GDM1 (cell line): Measurements from ENCODE around the gene ILDR1.

Experiments used
- DNase-seq: peaks from one replicate; lab custom pipeline; 2025; lab: John Stamatoyannopoulos, UW

ILDR1 gene

DNA sequence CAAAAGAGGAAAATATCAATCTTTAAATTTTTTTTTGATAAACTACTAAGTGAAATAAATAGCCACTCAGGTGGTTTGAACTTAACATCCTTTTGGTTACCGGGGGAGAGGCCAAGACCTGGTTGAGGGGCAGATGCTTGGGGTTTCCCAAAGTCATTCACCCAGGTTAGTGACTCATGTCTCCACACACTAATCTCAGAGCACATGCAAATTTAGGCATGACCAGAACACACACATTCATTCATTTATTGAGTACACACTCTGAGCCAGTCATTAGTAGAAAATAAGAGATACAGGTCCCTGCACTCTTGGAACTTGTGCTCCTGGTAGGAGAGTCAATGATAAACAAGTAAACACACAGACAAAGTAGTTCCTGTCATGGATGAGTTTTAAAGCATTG lies 7.3 kb downstream of the ILDR1 start:
- DNase-seq = no peak

DNA sequence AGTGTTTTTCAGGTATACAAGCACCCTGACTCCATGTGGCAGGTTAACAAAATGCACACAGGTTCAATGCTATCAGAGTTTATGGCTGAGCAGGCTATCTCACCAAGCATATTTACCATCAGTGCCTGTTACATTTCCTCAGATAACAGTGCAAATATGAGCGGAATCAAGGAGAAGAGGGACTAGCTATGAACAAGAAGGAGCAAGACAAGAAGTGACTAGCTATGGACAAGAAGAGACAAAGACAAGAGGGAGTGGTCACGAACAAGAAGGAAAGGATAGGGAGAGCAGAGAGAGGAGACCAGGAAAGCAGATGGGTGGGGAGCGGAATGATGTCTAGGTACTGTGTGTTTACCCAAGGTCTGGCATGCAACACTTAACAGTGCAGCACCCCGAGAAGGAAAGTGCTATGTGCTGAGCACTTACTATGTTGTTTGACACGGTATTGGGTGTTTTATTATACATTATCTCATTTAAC lies 8.6 kb downstream of the ILDR1 start:
- DNase-seq = no peak

DNA sequence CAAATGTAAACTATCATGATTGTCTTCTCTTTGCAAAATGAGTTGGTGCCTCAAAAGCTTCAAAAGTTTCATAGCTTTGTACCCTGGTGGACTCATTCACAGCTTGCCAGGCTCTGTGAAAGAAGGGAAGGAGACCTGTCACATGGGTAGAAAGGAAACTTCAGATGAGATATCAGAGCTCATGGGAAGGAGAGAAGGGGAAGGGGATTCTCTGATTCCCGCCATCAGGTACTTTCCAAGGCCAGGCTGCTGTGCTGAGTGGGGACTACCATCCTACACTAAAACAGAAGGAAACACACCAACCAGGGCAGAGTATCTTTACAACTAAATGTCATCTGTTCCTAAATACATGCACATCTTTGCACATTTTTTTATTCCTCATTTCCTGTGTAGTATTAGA lies 9.2 kb downstream of the ILDR1 start:
- no peak for DNase-seq

DNA sequence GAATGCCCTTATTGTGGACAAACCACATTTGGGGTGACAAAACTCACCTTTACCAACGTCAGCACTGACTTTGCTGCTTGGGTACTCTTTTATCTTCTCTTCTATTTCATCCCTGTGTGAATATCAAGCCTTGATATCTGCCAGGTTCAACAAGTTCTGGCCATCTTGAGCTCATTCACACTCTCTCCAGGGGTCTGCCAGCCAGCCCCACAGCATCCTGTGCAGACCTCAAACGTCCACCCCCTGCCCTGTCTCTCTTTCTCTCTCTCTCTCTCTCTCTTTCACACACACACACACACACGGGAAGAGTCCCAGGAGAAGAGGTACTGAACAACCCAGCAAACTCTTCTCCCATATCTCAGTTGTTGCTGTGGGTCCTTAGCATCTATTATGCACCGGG lies 10.7 kb downstream of the ILDR1 start:
- no peak for DNase-seq

DNA sequence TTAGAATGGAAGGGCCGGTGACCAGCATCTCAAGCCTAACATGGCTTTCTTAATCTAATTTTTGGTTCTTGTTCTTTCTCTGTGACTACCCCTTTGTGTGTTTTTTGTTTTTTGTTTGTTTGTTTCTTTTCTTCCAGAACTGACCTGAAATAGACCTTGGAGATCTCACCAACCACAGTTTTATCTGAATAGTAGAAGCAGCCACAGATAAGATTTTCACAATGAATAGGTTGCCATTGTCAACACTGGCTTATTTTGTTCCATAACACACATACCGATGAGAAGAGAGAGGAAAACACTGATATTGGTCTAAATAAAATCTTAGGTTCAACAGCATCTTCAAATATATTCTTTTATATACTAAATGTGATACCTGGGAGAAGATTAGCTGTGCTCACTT lies 11.5 kb downstream of the ILDR1 start:
- DNase-seq = no peak

DNA sequence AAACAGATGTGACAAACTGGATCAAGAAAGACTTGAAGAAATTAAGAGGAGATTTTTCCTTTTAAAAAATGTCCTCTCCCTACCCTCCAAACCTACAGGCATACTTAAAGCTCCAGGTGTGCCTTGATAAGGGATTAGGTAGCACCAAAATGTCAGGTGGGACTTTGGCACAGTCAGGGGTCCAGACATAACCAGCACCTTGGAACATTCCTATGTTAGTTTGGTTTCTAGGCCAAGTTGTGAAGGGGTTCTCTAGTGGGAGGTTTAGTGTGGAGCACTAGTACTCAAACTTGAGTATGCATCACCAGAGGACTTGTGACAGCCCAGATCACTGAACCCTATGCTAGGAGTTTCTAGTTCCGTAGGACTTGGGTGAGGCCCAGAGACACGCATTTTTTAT lies 13.9 kb downstream of the ILDR1 start:
- no peak for DNase-seq

DNA sequence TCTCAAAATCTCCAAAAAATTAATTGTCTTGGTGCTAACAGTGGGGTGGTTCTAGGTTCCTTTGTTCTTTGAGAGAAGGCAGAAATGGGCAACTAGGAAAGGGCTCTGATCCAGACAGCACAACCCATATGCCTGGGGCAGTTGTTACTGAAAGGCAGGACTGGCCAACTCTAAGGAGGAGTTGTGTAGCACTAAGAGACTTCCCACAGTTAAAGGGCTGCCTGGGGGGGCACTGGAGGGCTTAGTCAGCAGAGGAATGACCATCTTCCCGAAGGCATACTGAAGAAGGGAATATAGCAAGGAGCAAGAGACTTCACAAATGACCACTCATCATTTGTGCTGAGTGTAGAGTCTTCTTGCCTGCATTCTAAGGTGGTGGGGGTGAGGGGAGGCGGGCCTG lies 15.8 kb downstream of the ILDR1 start:
- DNase-seq = no peak

DNA sequence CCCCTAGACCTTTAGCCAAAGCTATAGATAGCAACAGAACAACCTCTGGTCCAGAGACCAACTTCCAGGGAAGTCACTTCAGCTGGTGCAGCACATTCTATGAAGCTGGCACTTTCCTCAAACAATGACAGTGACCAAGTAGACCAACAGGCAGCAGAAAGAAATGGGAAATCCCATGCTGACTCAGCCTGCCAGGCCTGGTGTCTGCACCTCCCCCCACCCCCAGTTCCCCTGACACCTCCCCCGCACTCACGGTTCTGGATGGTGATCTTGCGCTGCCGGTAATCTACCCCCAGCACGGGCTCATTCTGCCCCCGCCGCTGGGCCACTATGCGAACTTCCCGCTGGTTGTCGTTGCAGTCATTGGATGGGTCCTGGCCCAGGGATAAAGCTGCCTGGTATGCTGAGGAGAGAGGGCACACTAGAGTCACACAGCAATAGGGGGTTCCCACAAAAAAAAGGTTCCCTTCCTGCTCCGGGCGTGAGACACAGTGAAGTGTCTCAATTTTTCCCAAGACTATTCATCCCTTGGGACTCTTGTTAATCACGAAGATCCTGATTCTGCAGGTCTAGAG lies 17.0 kb downstream of the ILDR1 start:
- no peak for DNase-seq

DNA sequence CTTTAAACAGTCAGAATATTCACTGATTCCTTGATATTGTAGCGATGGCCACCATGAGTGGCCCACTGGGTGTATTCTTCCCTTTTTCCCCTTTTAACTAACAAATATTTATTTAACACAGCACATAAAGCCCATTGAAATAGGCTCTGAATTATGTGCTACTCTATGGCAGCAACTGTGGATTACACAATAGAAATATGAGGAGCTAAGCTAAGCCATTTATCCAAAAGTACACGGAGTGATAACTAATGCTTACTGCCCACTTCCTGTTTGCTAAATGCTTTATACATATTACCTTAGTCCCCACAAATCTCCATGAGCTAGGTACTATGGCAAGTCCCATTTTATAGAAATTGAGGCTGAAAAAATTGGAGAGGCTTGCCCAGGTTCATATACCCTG lies 17.9 kb downstream of the ILDR1 start:
- no peak for DNase-seq

DNA sequence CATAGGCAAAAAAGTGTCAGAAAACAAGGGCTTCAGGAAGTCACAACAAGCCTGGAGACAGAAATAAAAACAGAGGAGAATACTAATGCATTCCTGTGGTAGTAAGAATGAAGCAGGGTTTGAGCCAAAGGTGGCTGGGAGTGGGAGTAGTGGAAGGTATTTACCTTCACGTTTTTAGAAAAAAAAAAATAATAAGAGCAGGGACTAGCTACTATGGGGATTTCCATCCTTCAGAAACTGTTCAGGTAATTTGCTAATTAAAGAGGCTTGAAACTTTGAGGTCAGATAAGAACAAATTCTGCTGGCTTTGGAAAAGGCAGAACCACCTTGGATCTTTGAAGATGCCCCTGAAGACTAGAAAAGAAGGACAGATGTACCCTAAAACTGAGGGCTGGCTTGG lies 18.4 kb downstream of the ILDR1 start:
- DNase-seq = no peak

DNA sequence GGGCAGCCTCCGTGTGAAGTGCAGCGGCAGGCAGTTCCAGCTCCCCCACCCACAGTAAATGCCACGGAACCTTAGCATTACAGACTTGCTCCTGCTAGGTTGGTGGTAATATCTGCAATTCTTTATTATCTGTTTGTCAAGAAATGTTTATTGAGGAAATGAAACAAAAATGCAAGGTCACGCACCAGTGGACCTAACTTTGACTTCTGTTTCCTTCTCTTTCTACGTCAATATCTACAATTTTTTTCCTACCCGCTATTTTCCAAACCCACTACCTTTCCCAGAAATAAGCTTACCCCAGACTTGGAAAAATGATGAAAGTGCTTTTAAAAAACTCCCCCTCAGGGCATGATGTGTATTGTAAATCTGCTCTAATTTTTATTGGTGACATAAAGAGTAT lies 18.9 kb downstream of the ILDR1 start:
- no peak for DNase-seq

DNA sequence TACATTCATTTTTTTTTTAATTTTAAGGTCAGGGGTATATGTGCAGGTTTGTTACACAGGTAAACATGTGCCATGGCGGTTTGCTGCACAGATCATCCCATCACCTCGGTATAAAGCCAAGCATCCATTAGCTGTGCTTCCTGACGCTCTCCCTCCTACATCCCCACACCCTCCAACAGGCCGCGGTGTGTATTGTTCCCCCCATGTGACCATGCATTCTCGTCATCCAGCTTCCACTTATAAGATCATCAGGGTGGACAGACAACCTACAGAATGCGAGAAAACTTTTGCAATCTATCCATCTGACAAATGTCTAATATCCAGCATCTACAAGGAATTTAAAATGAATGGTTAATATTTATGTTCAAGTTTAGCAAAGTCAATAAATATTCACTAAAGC lies 19.4 kb downstream of the ILDR1 start:
- DNase-seq = no peak

DNA sequence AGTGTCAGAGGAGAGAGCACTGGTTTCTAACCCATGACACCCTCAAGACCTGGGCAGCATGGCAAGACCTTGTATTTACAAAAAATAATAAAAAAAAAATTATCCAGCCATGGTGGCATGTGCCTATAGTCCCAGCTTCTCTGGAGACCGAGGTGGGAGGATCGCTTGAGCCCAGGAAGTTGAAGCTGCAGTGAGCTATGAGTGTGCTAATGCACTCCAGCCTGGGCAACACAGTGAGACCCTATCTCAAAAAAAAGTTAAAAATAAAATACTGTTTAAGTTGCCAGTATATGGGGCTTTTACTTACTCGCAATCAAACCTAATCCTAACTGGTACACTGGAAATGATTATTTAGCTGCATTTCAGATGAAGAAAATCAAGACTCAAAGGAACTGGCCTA lies 20.2 kb downstream of the ILDR1 start:
- DNase-seq = no peak

DNA sequence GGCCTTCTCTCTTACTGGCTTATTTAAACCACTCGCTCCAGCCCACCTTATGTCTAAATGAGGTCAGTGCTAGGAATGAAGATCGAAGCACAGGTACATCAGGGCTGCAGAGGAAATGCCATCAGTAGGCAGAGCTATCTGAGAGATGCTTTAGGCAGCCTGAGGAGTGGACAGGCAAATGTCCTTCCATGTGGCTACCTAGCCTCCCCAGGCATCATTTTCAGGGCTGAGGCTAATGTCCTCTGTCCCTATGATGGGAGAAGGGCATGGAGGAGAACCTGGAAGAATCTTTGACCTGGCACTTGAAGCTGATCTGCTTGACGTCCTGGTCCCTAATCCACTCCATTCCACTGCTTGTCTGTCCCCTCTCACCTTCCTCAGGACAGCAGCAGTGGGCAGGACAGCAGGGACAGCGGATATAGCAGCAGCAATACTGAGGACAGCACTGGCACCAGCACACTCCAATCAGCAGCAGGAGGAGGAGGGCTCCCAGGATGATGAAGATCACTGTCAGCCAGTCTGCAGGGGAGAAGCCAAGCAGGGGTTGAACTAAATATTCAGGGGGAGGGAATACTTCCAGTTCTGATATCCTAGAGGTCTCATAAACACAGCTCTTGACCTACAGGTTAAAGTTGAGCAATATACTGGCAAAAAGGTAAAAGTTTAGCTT lies 21.0 kb downstream of the ILDR1 start:
- DNase-seq = no peak

DNA sequence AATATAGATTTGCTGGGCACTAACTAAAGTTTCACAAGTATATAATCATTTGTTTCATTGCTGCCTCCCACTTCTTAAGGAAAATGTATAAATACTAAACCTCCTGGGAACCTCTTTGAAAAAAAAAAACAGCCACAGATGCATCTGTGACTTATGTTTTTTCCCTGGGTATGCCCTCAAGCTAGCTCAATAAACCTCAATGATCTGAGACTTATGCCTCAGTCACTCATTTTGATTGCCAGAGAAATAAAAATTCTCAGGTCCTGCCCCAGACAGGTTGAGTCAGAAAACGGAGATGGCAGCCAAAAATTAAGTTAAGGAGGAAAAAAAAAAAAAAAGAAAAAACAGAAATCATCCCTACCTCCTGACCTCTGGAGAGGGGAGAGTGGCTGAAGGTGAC lies 22.1 kb downstream of the ILDR1 start:
- no peak for DNase-seq

DNA sequence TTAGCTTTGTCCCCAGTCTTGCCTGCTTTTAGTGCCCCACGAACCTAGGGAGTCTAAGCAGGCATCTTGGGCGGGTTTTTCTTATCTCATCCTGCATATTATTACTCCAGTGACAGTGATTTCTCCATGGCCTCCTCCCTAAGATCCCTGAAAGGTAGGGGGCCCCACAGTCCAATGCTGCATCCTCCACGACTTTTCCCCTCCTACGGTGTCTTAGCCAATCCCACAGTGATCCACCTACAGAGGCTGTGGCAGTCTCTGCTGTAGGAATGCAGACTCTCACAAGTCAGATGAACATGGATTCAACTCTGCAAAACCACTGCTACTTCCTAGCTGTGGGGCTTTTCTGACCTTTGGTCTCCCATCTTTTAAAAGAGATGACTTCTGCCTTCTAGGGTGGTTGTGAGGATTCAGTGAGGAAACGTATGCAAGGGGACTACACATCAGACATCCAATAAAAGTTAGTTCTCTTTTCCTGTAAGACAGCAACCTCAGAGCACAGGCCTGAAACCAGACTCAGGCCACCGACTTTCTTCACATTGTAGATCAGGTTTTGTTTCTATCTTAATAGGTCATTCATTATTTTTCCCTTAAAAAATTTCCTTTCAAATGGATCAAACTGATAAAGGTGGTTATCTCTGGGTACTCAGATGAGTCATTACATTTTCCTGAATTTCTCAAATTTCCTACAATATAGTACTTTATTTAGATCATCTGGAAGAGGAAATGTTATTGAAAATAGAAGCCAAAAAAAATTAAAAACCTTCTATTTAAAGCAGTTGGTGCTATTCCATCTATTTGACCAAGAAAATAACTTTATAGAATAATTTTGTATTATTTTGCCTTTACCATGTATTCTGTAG lies 23.2 kb downstream of the ILDR1 start:
- DNase-seq = peak; percentile 31

DNA sequence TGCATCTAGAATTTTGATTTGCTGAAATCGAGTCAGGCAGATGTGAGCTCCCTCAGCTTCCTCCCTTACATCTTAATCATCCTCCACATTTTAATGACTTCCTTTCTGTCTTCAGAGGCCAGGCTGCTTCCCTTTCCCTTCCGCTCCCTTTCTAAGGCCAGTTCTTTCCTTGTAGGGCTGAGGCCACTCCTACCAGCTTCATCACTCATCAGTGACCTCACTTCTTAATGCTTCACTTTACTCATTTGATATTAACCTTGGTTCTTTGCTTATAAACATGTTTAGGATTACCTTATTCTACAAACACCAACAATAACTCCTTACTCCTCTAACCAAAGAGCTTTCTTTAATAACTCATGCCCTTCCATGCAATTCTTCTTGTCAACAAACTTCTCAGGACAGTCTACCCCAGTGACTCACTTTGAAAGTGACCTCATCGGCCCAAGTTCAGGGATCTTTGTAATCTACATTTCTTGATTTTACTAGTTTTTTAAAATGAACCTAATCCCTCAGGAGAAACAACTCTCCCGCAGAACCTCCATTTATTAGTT lies 23.9 kb downstream of the ILDR1 start:
- peak; percentile 69 for DNase-seq

DNA sequence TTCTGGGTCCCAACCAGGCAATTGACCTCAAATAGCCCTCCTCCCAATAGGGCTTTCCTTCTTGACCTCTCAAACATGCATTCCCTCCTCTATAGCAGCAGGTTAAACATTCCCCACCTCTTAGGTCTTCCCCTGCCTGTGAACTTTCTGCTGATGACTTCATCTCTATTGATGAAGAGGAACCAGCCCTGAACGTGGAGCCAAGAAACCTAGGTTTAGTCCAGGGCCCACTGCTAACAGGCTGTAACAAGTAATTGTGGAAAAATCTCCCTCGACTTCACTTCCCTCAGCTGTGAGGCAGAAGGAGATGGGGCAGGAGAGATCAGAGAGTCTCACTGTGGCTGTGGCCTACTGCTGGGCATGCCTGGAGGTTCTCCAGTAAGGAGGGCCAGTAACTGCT lies 24.7 kb downstream of the ILDR1 start:
- DNase-seq = no peak

DNA sequence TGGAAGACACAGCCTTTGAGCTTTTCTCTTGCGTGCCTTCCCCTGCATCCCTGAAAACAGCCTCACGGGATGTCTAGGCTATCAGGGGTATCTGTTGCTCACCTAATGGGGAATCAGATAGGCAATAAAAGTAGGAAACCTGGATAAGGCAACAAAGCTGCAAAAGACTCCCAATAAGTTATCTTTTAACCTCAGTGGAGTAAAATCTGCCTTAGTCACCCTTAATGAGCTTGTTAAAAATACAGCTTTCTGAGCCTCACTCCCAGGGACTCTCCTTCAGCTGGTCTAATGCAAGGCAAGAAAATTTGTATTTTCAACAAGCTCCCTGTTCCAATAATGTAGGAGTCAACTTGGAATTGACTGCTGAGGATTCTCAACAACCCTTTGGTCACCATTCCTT lies 25.6 kb downstream of the ILDR1 start:
- DNase-seq = no peak

DNA sequence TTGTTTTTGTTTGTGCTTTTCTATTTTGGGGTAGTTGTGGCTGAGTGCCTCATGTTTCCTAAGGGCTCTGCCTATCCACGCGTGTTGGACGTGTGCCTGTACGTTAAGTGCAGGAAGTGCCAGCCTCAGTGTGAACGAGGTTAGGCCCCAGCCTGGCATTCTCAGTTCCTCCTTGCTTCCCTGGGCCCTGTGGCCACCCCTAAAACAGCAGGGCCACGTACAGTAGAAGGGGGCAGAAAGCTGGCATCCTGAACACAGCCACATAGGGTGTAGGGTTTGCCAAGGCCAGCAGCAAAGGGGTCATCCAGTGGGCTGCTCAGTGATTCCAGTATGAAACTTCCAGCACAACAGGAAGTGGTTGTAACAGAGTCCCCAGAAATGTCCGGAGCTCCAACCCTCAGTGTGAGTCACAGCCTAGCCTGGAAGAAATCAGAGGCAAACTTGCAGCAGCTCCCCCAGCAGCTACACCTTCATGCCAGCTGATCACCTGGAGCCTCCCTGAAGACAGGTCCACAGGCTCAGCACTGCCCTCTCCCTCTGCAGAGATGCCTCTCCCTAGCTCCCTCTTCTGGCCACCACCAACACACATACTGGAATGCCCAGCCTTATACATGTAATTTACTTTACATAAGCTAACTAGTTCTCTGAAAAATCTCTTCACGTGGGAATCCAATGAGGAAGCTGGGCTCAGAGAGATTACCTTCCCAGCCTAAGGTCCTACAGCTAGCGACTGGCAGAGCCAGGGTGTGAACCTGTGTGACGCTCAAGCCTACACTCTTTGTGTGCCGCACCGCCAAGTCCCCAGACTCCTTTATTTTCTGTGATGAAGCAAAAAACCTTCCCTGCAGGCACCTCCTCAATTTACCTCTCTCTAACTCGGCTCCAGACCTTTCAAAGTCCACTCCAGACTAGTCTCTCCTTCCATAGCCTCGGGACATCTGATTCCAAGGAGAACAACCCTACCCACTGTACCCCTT lies 26.6 kb downstream of the ILDR1 start:
- peak; percentile 41 for DNase-seq

DNA sequence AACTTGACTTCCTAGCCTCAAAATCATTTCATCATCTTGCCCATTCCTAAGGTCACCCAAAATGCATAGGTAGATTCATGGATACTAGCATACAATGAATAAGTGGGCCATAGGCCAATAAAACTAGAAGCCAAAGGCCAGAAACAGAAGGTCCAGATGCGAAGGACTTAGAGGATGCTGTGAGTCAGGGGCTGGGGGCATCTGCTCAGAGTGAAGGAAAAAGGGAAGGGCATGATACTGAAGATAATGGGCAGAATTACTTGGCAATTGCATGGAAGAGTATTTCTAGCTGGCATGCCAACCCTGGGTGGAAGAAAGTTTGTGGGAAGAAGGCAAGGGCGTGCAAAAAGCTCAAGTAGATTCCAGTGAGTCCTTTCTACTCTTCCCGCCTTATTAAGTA lies 27.5 kb downstream of the ILDR1 start:
- no peak for DNase-seq
